DMS153 treated with DMSO at 0.1 percent for 48 hours (cell line): Measurements from ENCODE around the gene COPS3.

Experiments used
- DNase-seq: peaks from one replicate; lab custom pipeline; 2025; ENCODE audit not compliant: unreplicated experiment; lab: John Stamatoyannopoulos, UW

COPS3 gene

GRCh38 chr17:17246879-17247278, 34.2 kb downstream of the COPS3 start:
- DNase-seq: no peak

GRCh38 chr17:17243163-17243562, 37.9 kb downstream of the COPS3 start:
- no peak for DNase-seq

- DNase-seq: no peak
Measured at GRCh38 chr17:17242246-17242645, 38.8 kb downstream of the COPS3 start.

- DNase-seq: no peak
Measured at GRCh38 chr17:17241656-17242055, 39.4 kb downstream of the COPS3 start.

- DNase-seq: no peak
Measured at GRCh38 chr17:17239832-17240231, 41.2 kb downstream of the COPS3 start.

GRCh38 chr17:17237026-17237799, 43.8 kb downstream of the COPS3 start, which contains the start of gene FLCN:
FLCN (minus strand) TSS chr17:17237168; CDS start chr17:17228137, 9,031 bp downstream.
- DNase-seq: peak; percentile 56

- DNase-seq: no peak
Measured at GRCh38 chr17:17236295-17237025, 44.6 kb downstream of the COPS3 start.

- DNase-seq: no peak
Measured at GRCh38 chr17:17235212-17236174, 45.6 kb downstream of the COPS3 start.

- no peak for DNase-seq
Measured at GRCh38 chr17:17232303-17232621, 48.8 kb downstream of the COPS3 start.

GRCh38 chr17:17231621-17232302, 49.3 kb downstream of the COPS3 start:
- no peak for DNase-seq

- no peak for DNase-seq
Measured at GRCh38 chr17:17229416-17230384, 51.3 kb downstream of the COPS3 start.

- no peak for DNase-seq
Measured at GRCh38 chr17:17228521-17229279, 52.3 kb downstream of the COPS3 start.

GRCh38 chr17:17227608-17228520, 53.2 kb downstream of the COPS3 start:
- DNase-seq: no peak

- no peak for DNase-seq
Measured at GRCh38 chr17:17226451-17227265, 54.4 kb downstream of the COPS3 start.

- DNase-seq: no peak
Measured at GRCh38 chr17:17225901-17226300, 55.1 kb downstream of the COPS3 start.

GRCh38 chr17:17224137-17224536, 56.9 kb downstream of the COPS3 start:
- no peak for DNase-seq

- no peak for DNase-seq
Measured at GRCh38 chr17:17223736-17224135, 57.3 kb downstream of the COPS3 start.
